Left hindlimb (tissue), 1 donor: ENCODE results near the gene EIF4H.
"Not testable (repeated sequence)": the region's sequence is repeated elsewhere in the genome, so short reads cannot be mapped to it uniquely, and the experiment has no call there.

ENCODE experiments used
- DNase-seq: peaks from one replicate; pipeline ENCODE4 v3.0.0-alpha.2; 2018

Gene EIF4H

GRCh38 chr7:74176555-74176954 is 2.4 kb downstream of the EIF4H start:
- no peak for DNase-seq

- no peak for DNase-seq
Observed at GRCh38 chr7:74178632-74179031, 4.5 kb downstream of the EIF4H start.

GRCh38 chr7:74179935-74180604 is 5.9 kb downstream of the EIF4H start:
- DNase-seq = no peak

GRCh38 chr7:74180866-74181265 is 6.7 kb downstream of the EIF4H start:
- DNase-seq = no peak

GRCh38 chr7:74181821-74182220 is 7.7 kb downstream of the EIF4H start:
- no peak for DNase-seq

- DNase-seq = no peak
Observed at GRCh38 chr7:74182453-74183090, 8.4 kb downstream of the EIF4H start.

- DNase-seq = no peak
Observed at GRCh38 chr7:74183142-74183541, 9.0 kb downstream of the EIF4H start.

GRCh38 chr7:74183653-74184450 is 9.7 kb downstream of the EIF4H start:
- DNase-seq = no peak

- DNase-seq = no peak
Observed at GRCh38 chr7:74185016-74185415, 10.9 kb downstream of the EIF4H start.

GRCh38 chr7:74185636-74186035 is 11.5 kb downstream of the EIF4H start:
- DNase-seq = no peak

GRCh38 chr7:74187915-74188675 is 13.9 kb downstream of the EIF4H start:
- no peak for DNase-seq

- no peak for DNase-seq
Observed at GRCh38 chr7:74190259-74190658, 16.1 kb downstream of the EIF4H start.

GRCh38 chr7:74191231-74191630 is 17.1 kb downstream of the EIF4H start:
- DNase-seq = no peak

- DNase-seq = no peak
Observed at GRCh38 chr7:74193054-74193453, 18.9 kb downstream of the EIF4H start.

- DNase-seq = no peak
Observed at GRCh38 chr7:74193913-74194312, 19.8 kb downstream of the EIF4H start.

GRCh38 chr7:74194686-74195085 is 20.5 kb downstream of the EIF4H start:
- DNase-seq = no peak

GRCh38 chr7:74195139-74195860 is 21.1 kb downstream of the EIF4H start:
- not testable (repeated sequence) for DNase-seq

GRCh38 chr7:74195968-74196654 is 22.0 kb downstream of the EIF4H start:
- not testable (repeated sequence) for DNase-seq

GRCh38 chr7:74197449-74198124 is 23.4 kb downstream of the EIF4H start:
- DNase-seq = no peak

- DNase-seq = no peak
Observed at GRCh38 chr7:74199551-74200355, 25.6 kb downstream of the EIF4H start.
